ENCODE measurements around the gene NTRK1.

DNA sequence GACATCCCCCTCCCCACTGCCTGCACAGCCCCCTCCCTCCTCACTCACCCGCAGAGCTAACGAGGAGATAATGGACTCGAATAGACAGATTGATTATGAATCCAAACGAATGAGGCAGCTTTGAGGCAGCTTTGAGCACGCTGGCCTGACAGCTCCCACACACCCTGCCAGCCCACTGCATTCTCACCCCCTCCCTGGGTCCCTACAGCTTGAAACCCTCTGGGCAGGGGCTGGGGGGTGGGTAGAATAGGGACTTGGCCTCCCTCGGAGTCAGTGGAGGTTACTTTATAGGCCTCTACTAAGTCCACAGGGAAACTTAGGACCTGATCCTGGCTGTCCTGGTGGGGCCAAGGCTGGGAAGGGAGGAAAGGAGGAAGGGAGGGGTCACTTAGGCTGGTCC is 1.9 kb downstream of the NTRK1 start:
- TF ChIP-seq CTCF (conservative IDR thresholded peaks at IDR 0.05; ENCODE audit: low read depth, low read length) (no peak), POLR2A (IDR thresholded peaks at IDR 0.05; ENCODE audit: low read depth, low read length) (no peak), NFE2L2 (IDR thresholded peaks at IDR 0.05; ENCODE audit: low read depth, low read length) (no peak), RCOR1 (IDR thresholded peaks at IDR 0.05; ENCODE audit: insufficient replicate concordance, low read length) (no peak), SMC3 (IDR thresholded peaks at IDR 0.05; ENCODE audit: low read depth, low read length) (no peak), USF2 (IDR thresholded peaks at IDR 0.05; ENCODE audit: low read depth, low read length) (no peak), CEBPB (IDR thresholded peaks at IDR 0.05; ENCODE audit: low read depth, low read length) (no peak), MAZ (IDR thresholded peaks at IDR 0.05; ENCODE audit: borderline replicate concordance, low read depth, low read length) (no peak), FOS (IDR thresholded peaks at IDR 0.05; ENCODE audit: low read depth, low read length) (no peak), RFX5 (IDR thresholded peaks at IDR 0.05; ENCODE audit: low read depth, low read length) (no peak), MAFK (IDR thresholded peaks at IDR 0.05; ENCODE audit: low read depth, low read length) (no peak), CHD1 (IDR thresholded peaks at IDR 0.05; ENCODE audit: low read depth, low read length) (no peak)
- TF ChIP-seq, protein P1, sequence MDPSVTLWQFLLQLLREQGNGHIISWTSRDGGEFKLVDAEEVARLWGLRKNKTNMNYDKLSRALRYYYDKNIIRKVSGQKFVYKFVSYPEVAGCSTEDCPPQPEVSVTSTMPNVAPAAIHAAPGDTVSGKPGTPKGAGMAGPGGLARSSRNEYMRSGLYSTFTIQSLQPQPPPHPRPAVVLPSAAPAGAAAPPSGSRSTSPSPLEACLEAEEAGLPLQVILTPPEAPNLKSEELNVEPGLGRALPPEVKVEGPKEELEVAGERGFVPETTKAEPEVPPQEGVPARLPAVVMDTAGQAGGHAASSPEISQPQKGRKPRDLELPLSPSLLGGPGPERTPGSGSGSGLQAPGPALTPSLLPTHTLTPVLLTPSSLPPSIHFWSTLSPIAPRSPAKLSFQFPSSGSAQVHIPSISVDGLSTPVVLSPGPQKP (IDR thresholded peaks at IDR 0.05; ENCODE audit: borderline replicate concordance, low read depth, low read length): no peak
